Kidney (tissue), 14 donors: Measurements from ENCODE around the gene UGT1A9. TPM values are rescaled to one million over a fixed set of nuclear protein-coding genes. Genes with fewer than 3 reads are reported as not detected.

Experiments
- DNase-seq, 5 donors: peaks; one replicate each; pipeline ENCODE4 v3.0.0-alpha.2; 2013 to 2020
- FAIRE-seq: peaks from 2 replicates; lab custom pipeline; 2012; peaks lifted over from hg19 to GRCh38; lab: Jason Lieb, UNC
- H3K27ac ChIP-seq, 2 donors: one replicate each; pipeline ENCODE4 v1.7.0; 2013; ENCODE audit warnings: low read depth in 2 of 2, low read length in 2 of 2, inconsistent platforms in 1 of 2
- H3K27me3 ChIP-seq: one replicate; pipeline ENCODE4 v1.7.1; 2013; ENCODE audit warnings: low read length, inconsistent platforms; ENCODE audit not compliant: control insufficient read depth, insufficient read depth
- H3K36me3 ChIP-seq, 3 donors: one replicate each; pipeline versions ENCODE4 v1.7.0 to v1.7.1; 2013; ENCODE audit warnings: low read length in 3 of 3, control low read depth in 1 of 3, inconsistent platforms in 1 of 3; ENCODE audit not compliant: insufficient read depth in 3 of 3, control insufficient read depth in 2 of 3
- H3K4me1 ChIP-seq, 3 donors: one replicate each; pipeline versions ENCODE4 v1.7.0 to v1.7.1; 2013; ENCODE audit warnings: low read length in 3 of 3, inconsistent platforms in 1 of 3, low read depth in 1 of 3; ENCODE audit not compliant: control insufficient read depth in 2 of 3, insufficient read depth in 2 of 3
- H3K4me3 ChIP-seq, 3 donors: one replicate each; pipeline versions ENCODE4 v1.7.0 to v1.8.1; 2013; ENCODE audit warnings: low read length in 3 of 3, control low read depth in 1 of 3, inconsistent platforms in 1 of 3
- H3K9ac ChIP-seq, 3 donors: one replicate each; pipeline versions ENCODE4 v1.7.0 to v1.7.1; 2013; ENCODE audit warnings: low read length in 3 of 3, control low read depth in 1 of 3, inconsistent platforms in 1 of 3
- H3K9me3 ChIP-seq, 3 donors: one replicate each; pipeline versions ENCODE4 v1.7.0 to v1.7.1; 2013; ENCODE audit warnings: low read length in 3 of 3, control low read depth in 1 of 3, inconsistent platforms in 1 of 3; ENCODE audit not compliant: control insufficient read depth in 2 of 3, insufficient read depth in 1 of 3
- intact Hi-C: fragments of 100-400 bp; cut with DNase I; formaldehyde crosslinking; loops from one replicate; pipeline ENCODE4 v1.11.1; 2022
- polyA plus RNA-seq: library from polyadenylated mRNA; stranded (reverse); fragments of 350-450 nt; fragmentation: Illumina TruSeq; extraction: RNeasy Lipid Tissue Mini Kit (QIAGEN cat#74804); gene quantifications from one replicate; pipeline ENCODE4 v1.2.3, GENCODE V29; 2014; ENCODE audit warnings: low read depth, low replicate concordance; ENCODE audit not compliant: insufficient read depth
- total RNA-seq: library from RNA; stranded (reverse); fragmentation: NEBNext Ultra II Directional; extraction: Animal tissue kit (Norgen Biotek cat#: 25700); gene quantifications from one replicate; pipeline ENCODE4 v1.2.1, GENCODE V29; 2021
- TF ChIP-seq, protein P1 (sequence below): IDR thresholded peaks from 3 replicates; pipeline ENCODE4 v1.5.1; 2012; ENCODE audit warnings: mild to moderate bottlenecking, moderate library complexity, borderline replicate concordance; ENCODE audit not compliant: insufficient read depth; ENCODE audit errors: extremely low read depth
- donor health status: control.
- donor health status: control.
- donor health status: control.
- donor health status: control.
- donor health status: control.
- donor health status: DM: yes; HTN: yes; CAD: no.
- donor health status: Normal renal cell carcinoma (clear cell type).

UGT1A9 gene
- total and polyA plus RNA-seq, 2 donors from 2014 or later = 1.4 to 414 TPM

DNA sequence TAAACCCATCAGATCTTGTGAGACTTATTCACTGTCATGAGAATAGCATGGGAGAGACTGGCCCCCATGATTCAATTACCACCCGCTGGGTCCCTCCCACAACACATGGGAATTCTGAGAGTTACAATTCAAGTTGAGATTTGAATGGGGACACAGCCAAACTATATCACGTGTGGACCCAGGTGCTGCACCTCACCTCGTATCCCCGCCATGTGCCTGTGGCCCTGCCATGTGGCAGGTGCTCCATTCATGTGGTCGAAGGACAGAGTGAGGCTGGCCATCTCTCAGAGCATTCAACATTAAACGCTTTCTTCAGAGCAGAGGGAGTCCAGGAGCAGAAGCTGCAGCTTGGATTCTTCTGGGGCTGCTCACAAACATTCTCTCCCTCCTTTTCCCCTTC lies 138.7 kb downstream of the UGT1A9 start:
- Histone ChIP-seq H3K4me3 (no peak overlapping the region), H3K36me3 (no peaks in the 10 kb centered on the region), H3K9ac (no peak overlapping the region), H3K27me3 (no peaks in the 10 kb centered on the region), H3K27ac (no peak overlapping the region), H3K9me3 (no peaks in the 10 kb centered on the region), H3K4me1 (no peaks in the 10 kb centered on the region)
- intact Hi-C loops = no loop called here
- TF ChIP-seq, protein P1, sequence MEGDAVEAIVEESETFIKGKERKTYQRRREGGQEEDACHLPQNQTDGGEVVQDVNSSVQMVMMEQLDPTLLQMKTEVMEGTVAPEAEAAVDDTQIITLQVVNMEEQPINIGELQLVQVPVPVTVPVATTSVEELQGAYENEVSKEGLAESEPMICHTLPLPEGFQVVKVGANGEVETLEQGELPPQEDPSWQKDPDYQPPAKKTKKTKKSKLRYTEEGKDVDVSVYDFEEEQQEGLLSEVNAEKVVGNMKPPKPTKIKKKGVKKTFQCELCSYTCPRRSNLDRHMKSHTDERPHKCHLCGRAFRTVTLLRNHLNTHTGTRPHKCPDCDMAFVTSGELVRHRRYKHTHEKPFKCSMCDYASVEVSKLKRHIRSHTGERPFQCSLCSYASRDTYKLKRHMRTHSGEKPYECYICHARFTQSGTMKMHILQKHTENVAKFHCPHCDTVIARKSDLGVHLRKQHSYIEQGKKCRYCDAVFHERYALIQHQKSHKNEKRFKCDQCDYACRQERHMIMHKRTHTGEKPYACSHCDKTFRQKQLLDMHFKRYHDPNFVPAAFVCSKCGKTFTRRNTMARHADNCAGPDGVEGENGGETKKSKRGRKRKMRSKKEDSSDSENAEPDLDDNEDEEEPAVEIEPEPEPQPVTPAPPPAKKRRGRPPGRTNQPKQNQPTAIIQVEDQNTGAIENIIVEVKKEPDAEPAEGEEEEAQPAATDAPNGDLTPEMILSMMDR = no peak
- DNase-seq (peak in 1 of 5 donors; percentile 2), FAIRE-seq (no peak)

DNA sequence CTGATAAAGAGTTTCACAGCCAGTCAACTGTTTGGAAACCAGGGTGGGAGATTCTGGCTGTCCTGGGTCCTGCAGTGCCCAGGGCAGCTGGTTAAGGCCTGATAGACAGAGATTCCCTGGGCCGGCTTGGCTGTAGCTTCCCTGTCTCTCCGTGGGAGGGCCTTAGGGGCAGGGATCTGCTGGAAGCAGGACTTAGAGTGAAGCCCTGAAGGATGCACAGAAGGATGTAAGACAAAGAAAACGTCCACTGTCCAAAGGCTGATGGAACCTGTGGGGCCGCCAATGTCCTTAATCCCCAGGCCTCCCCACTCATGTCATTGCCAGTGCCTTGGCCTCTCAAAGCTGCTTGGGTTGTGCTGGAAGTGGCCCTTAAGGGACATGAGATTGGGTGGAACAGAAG lies 139.4 kb downstream of the UGT1A9 start:
- Histone ChIP-seq H3K36me3 (no peaks in the 10 kb centered on the region), H3K4me1 (no peaks in the 10 kb centered on the region), H3K27ac (no peak overlapping the region), H3K27me3 (no peaks in the 10 kb centered on the region), H3K4me3 (no peak overlapping the region), H3K9ac (no peak overlapping the region), H3K9me3 (no peaks in the 10 kb centered on the region)
- FAIRE-seq = no peak
- intact Hi-C loops = no loop called here
- TF ChIP-seq, protein P1 = no peak
- peak in 1 of 5 donors; percentile 1 for DNase-seq

DNA sequence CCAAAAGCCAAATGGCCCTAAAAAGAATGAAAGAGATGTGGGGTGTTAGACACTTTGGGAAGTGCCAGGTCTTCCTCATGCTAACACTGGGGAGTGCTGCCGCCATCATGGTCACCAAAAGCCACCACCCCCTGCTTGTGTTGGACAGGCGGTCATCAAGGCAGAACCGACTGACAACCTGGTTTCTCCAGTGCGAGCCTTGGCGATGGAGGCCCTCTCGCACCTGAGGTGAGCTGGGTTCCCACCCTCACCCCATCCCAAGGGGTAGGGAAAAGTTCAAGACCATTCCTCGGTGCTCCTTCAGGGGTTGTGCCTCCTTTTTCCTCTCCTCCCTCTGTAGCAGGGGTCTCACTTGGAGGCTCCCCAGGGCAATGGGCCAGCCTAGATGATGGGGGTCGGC lies 140.0 kb downstream of the UGT1A9 start:
- intact Hi-C loops = no loop called here
- H3K9ac ChIP-seq = no peak overlapping the region
- TF ChIP-seq, protein P1 = no peak
- no peak overlapping the region for H3K4me3 ChIP-seq
- H3K27me3 ChIP-seq = no peaks in the 10 kb centered on the region
- FAIRE-seq (no peak), DNase-seq (peak in 2 of 5 donors; percentile 15 to 40)
- no peak overlapping the region for H3K27ac ChIP-seq
- H3K9me3 ChIP-seq = no peaks in the 10 kb centered on the region
- H3K4me1 ChIP-seq = no peaks in the 10 kb centered on the region
- no peaks in the 10 kb centered on the region for H3K36me3 ChIP-seq
